Fibroblast of lung (primary cell): ENCODE data around the gene GRIN2D.

Source experiments
- CTCF ChIP-seq, 2 donors: IDR thresholded peaks in 1 of 2; conservative IDR thresholded peaks in 1 of 2; 1 replicate in 1 of 2; 2 replicates in 1 of 2; pipeline ENCODE4 v1.5.1; 2011 to 2012; ENCODE audit warnings: low read length in 2 of 2, control low read depth in 1 of 2, inconsistent platforms in 1 of 2, low read depth in 1 of 2, mild to moderate bottlenecking in 1 of 2
- EZH2 ChIP-seq: IDR thresholded peaks from 2 replicates; pipeline ENCODE4 v1.5.1; 2012; ENCODE audit warnings: low read length, control low read depth, mild to moderate bottlenecking; ENCODE audit errors: missing control alignments

- TF ChIP-seq CTCF (conservative IDR thresholded peaks at IDR 0.05 in 1 of 2, IDR thresholded peaks at IDR 0.05 in 1 of 2; ENCODE audit: low read depth in 1 of 2, low read length in 2 of 2) = peak; percentile 71 to 73
- TF ChIP-seq EZH2 = no peak
Measured at GRCh38 chr19:48390188-48391099, 3.0 kb upstream of the GRIN2D start.
